ENCODE results near the gene PNPO.
A peak's percentile ranks its signal among the peaks of the same experiment; 100 is the strongest.
"Not testable (repeated sequence)": the region's sequence is repeated elsewhere in the genome, so short reads cannot be mapped to it uniquely, and the experiment has no call there.

Gene PNPO

DNA sequence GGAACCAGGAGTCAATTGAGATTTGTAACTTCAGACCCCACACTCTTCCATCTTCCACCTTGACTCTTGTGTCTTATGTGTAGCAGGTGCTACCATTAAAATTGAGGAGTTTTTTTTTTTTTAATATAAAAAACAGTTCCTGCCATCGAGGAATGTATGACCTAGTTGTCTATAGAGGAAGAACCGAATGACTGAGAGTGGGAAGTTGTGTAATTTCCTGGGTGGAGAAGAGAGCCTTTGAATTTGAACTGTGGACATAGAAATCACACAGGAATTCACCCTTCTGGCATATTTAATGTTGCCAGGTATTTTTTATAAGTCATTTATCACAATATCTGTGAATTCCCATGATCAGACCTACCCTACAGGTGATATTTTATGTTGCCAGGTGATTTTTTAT is 23.4 kb upstream of the PNPO start:
- no peak for DNase-seq (ENCODE audit: low spot score)

DNA sequence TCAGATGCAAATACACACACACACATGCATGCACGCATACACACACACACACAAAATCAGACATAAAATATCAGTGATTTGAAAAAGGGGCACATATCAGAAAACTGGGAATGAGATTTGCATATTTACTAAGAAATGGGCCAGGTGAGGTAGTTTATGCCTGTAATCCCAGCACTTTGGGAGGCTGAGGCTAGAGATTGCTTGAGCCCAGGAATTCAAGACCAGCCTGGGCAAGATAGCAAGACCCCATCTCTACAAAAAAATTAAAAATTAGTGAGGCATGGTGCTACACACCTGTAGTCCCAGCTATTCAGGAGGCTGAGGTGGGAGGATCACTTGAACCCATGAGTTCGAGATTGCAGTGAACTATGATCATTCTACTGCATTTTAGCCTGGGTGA is 22.4 kb upstream of the PNPO start:
- DNase-seq (ENCODE audit: low spot score): no peak

DNA sequence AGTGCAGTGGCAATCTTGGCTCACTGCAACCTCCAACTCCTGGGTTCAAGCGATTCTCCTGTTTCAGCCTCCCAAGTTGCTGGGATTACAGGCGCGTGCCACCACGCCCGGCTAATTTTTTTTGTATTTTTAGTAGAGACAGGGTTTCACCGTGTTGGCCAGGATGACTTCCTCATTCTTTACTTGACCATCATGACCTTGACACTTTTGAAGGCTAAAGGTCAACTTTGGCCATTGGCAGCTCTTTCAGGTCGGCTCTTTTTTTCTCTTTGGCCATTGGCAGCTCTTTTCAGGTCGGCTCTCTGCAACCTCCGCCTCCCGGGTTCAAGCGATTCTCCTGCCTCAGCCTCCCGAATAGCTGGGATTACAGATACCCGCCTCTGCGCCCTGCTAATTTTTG is 21.5 kb upstream of the PNPO start:
- DNase-seq (ENCODE audit: low spot score): not testable (repeated sequence)

DNA sequence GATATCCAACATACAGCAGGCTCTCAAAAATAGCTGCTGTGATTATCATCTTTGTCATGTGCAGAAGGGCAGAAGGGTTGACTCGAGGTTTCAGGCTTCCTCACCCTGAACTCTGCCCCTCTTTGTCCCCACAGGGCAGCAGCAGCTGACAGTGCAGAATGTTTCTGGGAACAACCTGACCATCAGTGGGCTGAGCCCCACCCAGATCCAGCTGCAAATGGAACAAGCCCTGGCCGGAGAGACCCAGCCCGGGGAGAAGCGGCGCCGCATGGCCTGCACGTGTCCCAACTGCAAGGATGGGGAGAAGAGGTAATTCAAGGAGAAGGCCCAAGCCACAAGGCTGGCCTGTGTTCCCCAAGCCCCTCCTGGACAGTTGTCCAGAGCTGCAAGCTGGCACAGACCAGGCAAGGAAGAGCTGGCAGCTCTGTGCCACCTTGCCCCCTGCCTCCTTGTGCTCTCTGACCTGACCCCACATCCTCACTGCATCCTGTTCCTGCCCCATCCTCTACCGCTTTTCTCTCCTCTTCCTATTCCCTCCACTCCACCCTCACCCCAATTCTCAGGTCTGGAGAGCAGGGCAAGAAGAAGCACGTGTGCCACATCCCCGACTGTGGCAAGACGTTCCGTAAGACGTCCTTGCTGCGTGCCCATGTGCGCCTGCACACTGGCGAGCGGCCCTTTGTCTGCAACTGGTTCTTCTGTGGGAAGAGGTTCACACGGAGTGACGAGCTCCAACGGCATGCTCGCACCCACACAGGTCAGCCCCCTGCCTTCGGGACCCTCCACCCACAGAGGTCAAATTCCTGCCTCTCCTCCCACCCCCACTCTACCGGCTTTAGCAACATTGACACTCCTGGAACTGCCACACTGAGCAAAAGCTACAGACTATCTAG is 16.3 kb upstream of the PNPO start:
- DNase-seq (ENCODE audit: low spot score): no peak

DNA sequence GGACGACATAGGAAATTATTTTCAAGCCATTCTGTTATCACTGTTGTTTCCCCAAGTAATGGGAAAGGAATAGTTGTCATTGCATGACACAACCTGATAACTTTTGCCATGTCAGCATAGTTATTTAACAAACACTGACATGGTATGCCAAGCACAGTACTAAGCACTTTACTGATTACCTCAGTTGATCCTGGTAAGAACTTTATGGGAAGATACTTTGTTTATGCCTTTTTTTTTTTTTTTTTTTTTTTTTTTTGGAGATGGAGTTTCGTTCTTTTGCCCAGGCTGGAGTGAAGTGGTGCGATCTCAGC is 15.7 kb upstream of the PNPO start:
- DNase-seq (ENCODE audit: low spot score): no peak

DNA sequence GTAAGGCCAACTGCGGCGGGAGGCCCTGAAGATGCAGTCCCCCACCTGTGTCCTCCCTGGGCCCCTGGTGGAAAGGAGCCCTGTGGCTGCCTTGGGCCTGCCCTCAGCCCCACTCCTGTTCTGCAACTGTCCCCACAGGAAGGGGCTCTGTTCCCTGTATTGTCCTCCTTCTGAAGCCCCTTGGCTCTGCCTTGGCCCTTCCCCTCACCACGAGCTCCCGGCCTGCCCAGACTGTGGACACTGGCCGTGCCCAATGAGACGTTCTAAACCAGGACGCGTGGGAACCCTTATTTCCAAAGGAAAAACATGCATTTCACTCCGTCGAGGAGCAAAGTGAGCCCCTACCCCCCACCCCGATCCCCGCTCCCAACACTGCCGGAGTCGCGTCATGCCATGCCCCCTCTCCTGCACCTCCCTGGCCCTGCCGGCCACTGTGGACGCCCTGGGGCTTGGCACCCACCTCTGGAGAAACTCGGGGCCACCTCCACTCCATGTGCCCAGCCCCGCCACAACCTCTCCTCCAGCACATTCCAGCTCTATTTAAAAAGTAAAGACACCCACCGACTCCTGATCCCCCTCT is 13.5 kb upstream of the PNPO start:
- no peak for DNase-seq (ENCODE audit: low spot score)

DNA sequence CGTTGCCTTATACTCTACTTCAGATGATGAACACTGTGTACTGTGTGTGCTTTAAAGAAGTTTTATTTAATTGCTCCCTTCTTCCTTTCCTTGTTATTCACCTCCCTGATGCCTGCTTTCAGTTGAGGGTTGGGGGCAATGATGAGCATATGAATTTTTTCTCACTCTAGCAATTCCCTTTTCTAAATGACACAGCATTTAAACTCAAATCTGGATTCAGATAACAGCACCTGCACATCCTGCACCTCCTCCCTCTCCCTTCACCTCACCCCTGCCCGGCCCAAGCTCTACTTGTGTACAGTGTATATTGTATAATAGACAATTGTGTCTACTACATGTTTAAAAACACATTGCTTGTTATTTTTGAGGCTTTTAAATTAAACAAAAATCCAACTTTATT is 13.0 kb upstream of the PNPO start:
- DNase-seq (ENCODE audit: low spot score): no peak

DNA sequence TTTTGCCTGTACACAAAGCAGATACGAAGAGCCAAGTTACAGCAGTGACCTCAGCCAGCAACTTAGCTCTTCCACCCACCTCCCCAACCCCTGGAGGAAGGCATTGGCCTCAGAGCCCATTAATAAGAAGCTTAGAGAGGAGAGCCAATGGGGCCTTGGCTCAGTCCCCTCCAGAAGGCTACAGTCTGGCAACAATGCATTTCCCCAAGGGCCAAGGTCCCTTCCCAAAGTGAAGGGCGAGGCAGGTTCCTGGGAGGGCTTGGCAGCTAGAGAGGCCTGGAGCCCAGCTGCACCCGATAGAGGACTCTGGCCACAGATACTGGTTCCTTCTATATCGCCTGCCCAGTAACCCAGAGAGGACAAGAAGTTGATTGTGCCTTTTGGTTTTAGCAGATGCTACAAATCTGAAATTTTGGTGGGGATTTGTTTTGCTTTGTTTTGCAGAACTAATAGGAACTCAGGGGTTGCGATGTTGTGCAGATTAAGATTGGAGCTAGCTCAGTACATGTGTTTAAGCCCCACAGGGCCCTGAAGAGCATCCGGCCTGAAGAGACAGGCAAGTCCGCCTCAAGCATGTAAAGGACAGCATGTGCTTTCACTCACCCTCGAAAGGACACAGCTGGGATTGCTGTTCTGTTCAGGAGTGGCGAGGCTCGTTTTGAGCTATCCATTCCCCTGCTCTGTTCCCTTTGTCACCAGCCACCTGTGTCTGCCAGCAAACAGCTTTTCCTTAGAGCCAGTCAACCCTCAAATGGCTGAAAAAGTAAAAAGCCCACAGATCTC is 12.0 kb upstream of the PNPO start:
- DNase-seq (ENCODE audit: low spot score): no peak

DNA sequence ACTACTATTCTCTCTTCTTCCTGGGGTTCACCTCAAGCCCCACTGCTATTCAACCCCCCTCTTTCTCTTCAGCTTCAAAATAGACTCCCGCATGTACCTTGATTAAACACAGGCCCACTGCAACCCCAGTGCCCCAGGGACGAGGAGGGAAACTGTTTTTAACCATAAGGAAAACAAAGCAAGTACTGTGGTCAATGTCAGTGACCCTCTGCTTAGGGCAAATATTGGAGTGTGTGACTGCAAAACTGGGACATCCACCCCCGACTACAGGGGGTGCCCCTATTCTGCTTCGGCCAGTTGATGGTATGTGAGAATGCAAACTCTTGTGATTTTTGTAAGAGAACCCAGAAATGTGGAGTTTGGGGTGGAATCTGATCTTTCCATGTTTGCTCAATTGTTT is 9.5 kb upstream of the PNPO start:
- no peak for DNase-seq (ENCODE audit: low spot score)

DNA sequence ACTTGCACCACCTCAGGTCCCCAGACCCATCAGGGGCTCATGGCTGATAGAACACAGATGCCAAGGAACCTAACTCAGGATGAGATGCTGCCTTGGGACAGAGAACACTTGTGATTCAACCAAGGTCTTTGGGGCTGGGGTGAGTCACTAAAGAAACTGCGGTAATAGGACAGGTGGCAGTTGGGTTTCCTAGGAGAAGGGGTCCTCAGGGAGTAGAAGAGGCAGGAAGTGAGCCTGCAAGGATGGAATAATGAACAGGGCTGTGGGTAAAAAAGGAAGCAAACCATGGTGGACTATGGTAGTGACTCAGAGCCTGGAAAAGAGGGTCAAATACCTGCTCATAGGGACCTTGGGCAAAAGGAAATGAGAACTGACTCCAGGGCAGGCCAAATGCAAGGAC is 6.5 kb upstream of the PNPO start:
- DNase-seq (ENCODE audit: low spot score): no peak

DNA sequence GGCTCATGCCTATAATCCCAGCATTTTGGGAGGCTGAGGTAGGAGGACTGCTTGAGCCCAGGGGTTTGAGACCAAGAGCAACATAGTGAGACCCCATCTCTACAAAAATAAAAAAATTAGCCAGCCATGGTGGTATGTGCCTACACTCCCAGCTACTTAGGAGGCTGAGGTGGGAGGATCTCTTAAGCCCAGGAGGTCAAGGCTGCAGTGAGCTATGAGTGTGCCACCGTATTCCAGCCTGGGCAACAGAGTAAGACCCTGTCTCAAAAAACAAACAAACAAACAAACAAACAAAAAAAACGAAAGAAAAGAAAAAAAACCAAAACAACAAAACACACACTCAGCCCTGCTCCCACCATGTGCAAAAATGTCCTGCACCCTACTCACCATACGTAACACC is 5.9 kb upstream of the PNPO start:
- not testable (repeated sequence) for DNase-seq (ENCODE audit: low spot score)

DNA sequence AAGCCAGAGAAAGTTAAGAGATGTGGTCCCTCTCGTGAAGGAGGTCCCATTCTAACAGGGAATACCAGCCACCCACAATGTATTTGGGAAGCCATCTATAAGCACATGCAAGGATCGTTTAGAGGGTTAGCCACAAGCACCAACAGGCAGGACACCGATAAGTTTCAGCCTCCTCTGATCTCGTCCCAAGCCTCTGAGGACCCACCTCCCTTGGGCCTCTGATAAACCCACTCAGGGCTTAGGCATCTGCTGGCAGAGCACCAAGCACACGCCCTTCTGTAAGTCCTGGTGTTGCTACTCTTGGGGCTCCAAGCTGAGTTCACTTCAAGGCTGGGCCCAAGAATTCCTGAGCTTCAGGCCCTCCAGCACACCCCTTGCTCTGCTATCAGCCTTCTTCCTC is 5.4 kb upstream of the PNPO start:
- DNase-seq (ENCODE audit: low spot score): no peak

DNA sequence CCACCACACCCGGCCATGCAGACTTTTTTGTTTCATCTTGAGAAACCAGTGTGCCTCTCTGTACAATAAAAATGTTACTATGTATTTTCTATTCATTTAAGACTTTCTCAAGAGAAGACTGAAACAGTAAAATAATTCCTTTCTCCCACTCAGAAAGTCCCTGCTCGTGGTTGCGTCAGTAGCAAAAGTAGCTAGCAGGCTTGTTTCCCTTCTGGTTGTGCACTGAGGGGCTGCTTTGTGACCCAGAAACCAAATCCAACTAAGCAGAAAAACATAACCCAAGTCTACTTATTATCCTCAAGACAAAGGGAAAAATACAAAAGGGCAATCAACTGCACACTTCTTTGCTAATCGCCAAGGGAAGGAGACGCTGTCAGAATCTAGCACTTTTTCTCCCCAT is 3.4 kb upstream of the PNPO start:
- no peak for DNase-seq (ENCODE audit: low spot score)

DNA sequence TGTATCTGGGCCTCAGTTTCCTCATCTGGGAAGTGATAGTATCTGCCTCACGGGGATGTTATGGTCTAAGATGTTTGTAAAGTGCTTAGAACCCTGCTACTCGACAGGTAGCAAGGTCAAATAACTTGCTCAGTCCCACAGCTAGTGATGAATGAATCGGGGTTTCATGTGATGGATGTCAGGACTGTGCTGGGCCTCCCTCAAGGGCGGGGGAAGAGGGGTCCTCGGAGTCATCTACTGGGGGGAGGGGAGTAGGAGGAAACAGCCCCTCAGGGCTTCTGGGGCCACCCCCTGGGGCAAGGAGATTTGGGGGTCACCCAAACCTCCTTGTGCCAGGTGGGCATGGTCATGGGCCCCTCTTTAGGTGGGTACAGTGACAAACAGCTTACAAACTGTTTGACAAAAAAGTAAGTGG is 732 bp downstream of the PNPO start:
- DNase-seq (ENCODE audit: low spot score): no peak

DNA sequence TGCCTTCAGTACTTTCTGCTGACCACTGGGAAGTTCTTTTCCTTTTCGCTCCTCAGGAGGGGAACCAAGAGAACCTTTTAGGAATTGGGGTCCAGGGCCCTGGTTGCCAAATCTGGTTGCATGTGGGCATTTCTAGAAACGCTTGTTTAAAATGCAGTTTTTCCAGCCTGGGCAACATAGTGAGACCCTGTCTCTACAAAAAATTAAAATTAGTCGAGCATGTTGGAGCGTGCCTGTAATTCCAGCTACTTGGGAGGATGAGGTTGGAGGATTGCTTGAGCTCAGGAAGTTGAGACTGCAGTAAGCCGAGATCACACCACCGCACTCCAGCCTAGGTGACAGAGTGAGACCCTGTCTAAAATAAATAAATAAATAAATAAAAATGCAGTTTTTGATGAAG is 1.2 kb downstream of the PNPO start:
- no peak for DNase-seq (ENCODE audit: low spot score)

DNA sequence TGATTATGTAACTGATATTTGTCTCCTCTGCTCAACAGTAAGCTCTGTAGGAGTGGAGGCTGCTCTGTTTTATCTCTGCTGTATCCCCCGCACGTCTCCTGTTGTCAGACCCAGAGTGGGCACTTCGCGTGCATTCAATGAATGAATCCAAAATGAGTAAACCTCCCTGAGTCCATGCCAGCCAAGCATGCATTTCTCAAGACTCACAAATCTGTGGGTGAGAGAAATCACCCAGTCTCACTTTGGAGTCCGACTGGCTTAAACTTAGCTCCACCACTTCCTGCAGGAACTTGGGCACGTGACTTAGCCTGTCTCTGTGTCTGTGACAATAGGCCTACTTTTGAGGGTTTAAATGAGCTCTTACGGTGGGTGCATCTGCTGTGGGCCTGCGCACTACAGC is 3.7 kb downstream of the PNPO start:
- DNase-seq (ENCODE audit: low spot score): no peak

DNA sequence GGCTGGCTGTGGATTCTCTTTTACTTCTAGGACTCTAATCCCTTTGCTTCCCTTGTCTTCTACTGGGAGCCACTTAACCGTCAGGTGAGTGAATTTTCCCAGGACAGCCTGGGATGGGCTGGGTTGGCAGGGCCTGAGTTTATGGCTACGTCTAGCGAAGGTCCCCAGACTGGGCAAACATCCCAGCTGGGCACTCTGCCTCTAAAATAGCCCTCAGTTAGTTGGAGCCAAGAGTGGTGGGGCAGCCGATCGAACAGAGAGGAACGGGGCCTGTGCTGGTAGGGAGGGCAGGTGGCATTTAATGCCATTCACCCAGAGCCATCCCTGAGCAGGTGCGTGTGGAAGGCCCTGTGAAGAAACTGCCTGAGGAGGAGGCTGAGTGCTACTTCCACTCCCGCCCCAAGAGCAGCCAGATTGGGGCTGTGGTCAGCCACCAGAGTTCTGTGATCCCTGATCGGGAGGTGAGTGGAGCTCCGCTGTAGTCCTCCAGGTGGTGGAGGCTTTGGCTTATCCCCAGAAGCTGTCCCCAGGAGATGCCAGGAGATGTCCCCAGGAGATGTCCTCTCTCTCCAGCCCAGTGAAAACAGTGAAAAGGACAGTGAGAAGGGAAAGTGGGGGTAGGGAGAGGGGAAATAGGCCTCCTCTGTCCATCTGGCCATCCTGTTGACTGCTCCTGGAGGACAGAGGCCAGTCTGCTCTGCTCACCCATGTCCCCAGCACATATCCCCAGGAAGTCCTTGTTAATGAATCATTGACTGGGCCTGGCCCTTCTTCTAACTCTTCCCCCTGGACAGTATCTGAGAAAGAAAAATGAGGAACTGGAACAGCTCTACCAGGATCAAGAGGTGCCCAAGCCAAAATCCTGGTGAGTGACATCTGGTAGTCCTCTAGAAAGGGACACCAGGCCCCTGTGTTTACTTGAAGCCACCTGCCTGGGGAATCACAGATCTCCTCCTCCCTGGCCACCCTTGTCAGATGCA is 4.4 kb downstream of the PNPO start:
- DNase-seq (ENCODE audit: low spot score): no peak

DNA sequence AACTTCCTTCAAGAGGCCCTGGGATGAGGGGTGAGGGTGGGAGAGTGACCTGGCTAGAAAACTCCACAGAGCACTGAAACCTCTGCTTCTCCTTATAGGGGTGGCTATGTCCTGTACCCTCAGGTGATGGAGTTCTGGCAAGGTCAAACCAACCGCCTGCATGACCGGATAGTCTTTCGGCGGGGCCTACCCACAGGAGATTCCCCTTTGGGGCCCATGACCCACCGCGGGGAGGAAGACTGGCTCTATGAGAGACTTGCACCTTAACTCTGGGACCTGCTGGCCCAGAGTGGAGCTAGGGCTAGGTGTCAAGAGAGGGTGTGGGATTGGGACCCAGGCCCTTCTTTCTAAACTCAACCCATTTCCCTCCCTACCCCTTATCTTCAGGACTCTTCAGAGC is 5.1 kb downstream of the PNPO start:
- DNase-seq (ENCODE audit: low spot score): no peak

DNA sequence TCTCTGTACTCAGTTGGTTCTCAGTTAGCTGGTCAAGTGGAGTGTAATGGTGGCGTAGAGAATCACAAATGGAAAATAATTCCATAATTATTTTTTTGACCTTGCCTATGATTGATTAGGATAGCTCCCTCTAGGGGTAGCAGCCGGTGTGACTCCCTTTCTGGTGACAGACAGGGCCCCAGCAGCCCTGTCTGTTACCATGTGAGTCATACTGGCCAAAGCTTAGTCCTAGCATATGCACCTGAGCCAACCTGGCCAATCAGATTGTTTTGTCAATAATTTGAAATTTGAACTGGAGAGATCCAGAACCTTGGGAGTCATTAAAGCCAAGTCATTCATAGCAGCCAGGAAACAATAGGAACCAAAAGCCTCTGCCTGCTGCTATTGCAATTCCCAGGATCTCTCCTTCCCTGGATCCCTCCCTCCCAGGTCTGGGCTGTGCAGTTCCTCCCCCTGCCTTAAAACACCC is 5.6 kb downstream of the PNPO start:
- peak; percentile 88 for DNase-seq (ENCODE audit: low spot score)

DNA sequence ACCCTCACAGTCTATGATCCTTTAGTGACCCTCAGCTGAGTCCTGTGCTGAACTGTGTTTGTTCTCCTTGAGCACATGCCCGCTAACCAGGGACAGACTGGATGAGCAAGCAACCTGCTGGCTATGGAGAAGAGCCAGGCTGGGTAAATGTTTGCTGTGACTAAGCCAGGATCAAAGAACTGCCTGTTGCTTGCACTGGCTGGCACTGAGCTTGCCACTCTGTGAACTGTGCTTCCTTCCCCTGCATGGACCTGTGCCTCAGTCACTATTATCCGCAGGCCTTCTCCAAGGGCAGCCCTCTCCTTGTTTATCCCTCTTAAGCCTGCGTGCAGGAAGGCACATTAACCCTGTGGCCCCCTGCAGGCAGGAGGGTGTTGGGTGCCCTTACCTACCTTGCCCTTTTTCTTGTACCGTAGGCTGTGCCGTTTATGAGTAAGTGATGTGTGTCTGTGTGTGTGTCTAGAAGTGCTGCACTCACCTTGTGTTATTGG is 7.4 kb downstream of the PNPO start:
- DNase-seq (ENCODE audit: low spot score): no peak

DNA sequence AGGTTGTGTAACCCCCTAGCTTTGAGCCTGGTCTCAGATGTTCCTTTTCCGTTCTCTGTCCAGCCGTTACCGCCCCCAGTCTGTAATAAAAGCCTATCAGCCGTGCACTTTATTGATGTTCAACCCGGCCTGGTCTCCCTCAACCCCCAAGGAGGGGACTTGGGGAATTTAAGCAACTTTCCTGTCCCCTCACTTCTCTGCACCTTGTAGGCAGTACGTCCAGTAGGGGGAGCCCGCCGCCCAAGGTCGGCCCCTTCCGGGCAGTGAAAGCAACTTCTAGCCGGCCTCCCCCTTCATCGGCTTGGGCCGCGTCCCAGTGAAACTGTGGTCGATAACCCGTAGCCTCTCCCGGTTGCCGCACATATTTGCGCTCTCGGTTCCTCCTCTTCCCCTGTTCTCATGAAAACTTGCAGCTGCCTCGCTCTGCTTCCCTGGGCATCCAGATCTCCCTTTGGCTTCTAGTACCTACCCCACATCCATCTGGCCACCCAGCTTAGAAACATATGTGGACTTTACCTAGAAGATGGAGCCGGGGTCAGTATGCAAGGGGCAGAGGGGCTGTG is 7.9 kb downstream of the PNPO start:
- peak; percentile 48 for DNase-seq (ENCODE audit: low spot score)
